A673 (cell line): ENCODE results near the gene KAZN.

Experiments used
- EZH2 ChIP-seq: fragments of 200-600 bp; sonication (generic); IDR thresholded peaks from 2 replicates; pipeline ENCODE4 v1.6.1; 2017; ENCODE audit warnings: borderline replicate concordance, low read depth, mild to moderate bottlenecking, mixed read lengths, antibody characterized with exemption, low read length; ENCODE audit not compliant: poor library complexity, severe bottlenecking
- TF ChIP-seq, protein P1 (sequence below): fragments of 300-800, 200-600 bp; sonication (generic); conservative IDR thresholded peaks from 2 replicates; pipeline ENCODE4 v1.5.1; 2017; ENCODE audit warnings: low read depth, mild to moderate bottlenecking, antibody characterized with exemption, low read length, moderate library complexity, mixed read lengths

GRCh38 chr1:14768582-14769304, 170.3 kb downstream of the KAZN start:
- TF ChIP-seq, protein P1, sequence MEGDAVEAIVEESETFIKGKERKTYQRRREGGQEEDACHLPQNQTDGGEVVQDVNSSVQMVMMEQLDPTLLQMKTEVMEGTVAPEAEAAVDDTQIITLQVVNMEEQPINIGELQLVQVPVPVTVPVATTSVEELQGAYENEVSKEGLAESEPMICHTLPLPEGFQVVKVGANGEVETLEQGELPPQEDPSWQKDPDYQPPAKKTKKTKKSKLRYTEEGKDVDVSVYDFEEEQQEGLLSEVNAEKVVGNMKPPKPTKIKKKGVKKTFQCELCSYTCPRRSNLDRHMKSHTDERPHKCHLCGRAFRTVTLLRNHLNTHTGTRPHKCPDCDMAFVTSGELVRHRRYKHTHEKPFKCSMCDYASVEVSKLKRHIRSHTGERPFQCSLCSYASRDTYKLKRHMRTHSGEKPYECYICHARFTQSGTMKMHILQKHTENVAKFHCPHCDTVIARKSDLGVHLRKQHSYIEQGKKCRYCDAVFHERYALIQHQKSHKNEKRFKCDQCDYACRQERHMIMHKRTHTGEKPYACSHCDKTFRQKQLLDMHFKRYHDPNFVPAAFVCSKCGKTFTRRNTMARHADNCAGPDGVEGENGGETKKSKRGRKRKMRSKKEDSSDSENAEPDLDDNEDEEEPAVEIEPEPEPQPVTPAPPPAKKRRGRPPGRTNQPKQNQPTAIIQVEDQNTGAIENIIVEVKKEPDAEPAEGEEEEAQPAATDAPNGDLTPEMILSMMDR = no peak
- no peak for TF ChIP-seq EZH2
